Glutamatergic neuron (in vitro differentiated cells): Measurements from ENCODE around the gene RASIP1. TPM values are rescaled to one million over a fixed set of nuclear protein-coding genes. Genes with fewer than 3 reads are reported as not detected.

Experiments used
- DNase-seq: peaks from one replicate; pipeline ENCODE4 v3.0.0; 2022
- H3K27ac Mint-ChIP-seq: one replicate; pipeline ENCODE4 v1.8.0; 2020; ENCODE audit warnings: mild to moderate bottlenecking, mixed read lengths, inconsistent platforms; ENCODE audit not compliant: unreplicated experiment
- H3K27me3 Mint-ChIP-seq: one replicate; pipeline ENCODE4 v1.8.0; 2020; ENCODE audit warnings: mild to moderate bottlenecking, moderate library complexity, mixed read lengths, inconsistent platforms; ENCODE audit not compliant: unreplicated experiment
- H3K36me3 Mint-ChIP-seq: one replicate; pipeline ENCODE4 v1.8.0; 2020; ENCODE audit warnings: mild to moderate bottlenecking, mixed read lengths, inconsistent platforms; ENCODE audit not compliant: unreplicated experiment
- H3K4me1 Mint-ChIP-seq: one replicate; pipeline ENCODE4 v1.8.0; 2020; ENCODE audit warnings: mild to moderate bottlenecking, low read depth, mixed read lengths, inconsistent platforms; ENCODE audit not compliant: unreplicated experiment
- H3K4me3 Mint-ChIP-seq: one replicate; pipeline ENCODE4 v1.8.0; 2020; ENCODE audit warnings: mild to moderate bottlenecking, mixed read lengths, inconsistent platforms; ENCODE audit not compliant: unreplicated experiment
- H3K9me3 Mint-ChIP-seq: one replicate; pipeline ENCODE4 v1.8.0; 2020; ENCODE audit warnings: mild to moderate bottlenecking, moderate library complexity, mixed read lengths, inconsistent platforms; ENCODE audit not compliant: unreplicated experiment
- CTCF ChIP-seq: fragments of 200-600 bp; sonication (generic); IDR thresholded peaks from one replicate; pipeline ENCODE4 v1.5.0; 2021; ENCODE audit not compliant: partially characterized antibody, unreplicated experiment
- total RNA-seq: library from RNA; stranded (reverse); fragmentation: NEBNext Ultra II Directional; extraction: Animal tissue kit (Norgen Biotek cat#: 25700); gene quantifications from one replicate; pipeline ENCODE4 v1.2.1, GENCODE V29; 2021; ENCODE audit not compliant: unreplicated experiment

RASIP1 gene
- total RNA-seq, 1 donor from 2014 or later = 6.2 TPM

GRCh38 chr19:48737360-48737998 is 2.9 kb downstream of the RASIP1 start:
- Mint-ChIP-seq H3K4me1 (peaks cover 21% of the 10 kb centered on the region), H3K27me3 (peaks cover 20% of the 10 kb centered on the region), H3K4me3 (peak overlapping the region; percentile 83), H3K27ac (peak overlapping the region; percentile 94), H3K9me3 (peaks cover 15% of the 10 kb centered on the region), H3K36me3 (no peaks in the 10 kb centered on the region)
- no peak for TF ChIP-seq CTCF
- DNase-seq = peak; percentile 68

GRCh38 chr19:48735031-48735615 is 5.3 kb downstream of the RASIP1 start:
- H3K27ac Mint-ChIP-seq = peak overlapping the region; percentile 86
- TF ChIP-seq CTCF = no peak

GRCh38 chr19:48734625-48735024 is 5.8 kb downstream of the RASIP1 start:
- no peak for TF ChIP-seq CTCF
- Mint-ChIP-seq H3K36me3 (peaks cover 7% of the 10 kb centered on the region), H3K27me3 (peaks cover 22% of the 10 kb centered on the region), H3K9me3 (peaks cover 20% of the 10 kb centered on the region), H3K27ac (peak overlapping the region; percentile 86), H3K4me1 (peaks cover 18% of the 10 kb centered on the region), H3K4me3 (peak overlapping the region; percentile 75)
- DNase-seq = no peak

More at GRCh38 chr19:48735031-48735615, 5.3 kb downstream of the RASIP1 start:
- DNase-seq = peak; percentile 88
- H3K4me3 Mint-ChIP-seq = peak overlapping the region; percentile 75
- peaks cover 22% of the 10 kb centered on the region for H3K27me3 Mint-ChIP-seq
- H3K36me3 Mint-ChIP-seq = peaks cover 7% of the 10 kb centered on the region
- H3K9me3 Mint-ChIP-seq = peaks cover 17% of the 10 kb centered on the region
- peaks cover 18% of the 10 kb centered on the region for H3K4me1 Mint-ChIP-seq

GRCh38 chr19:48731452-48731851 is 9.0 kb downstream of the RASIP1 start:
- peaks cover 4% of the 10 kb centered on the region for H3K4me1 Mint-ChIP-seq
- peak overlapping the region; percentile 14 for H3K4me3 Mint-ChIP-seq
- no peak for TF ChIP-seq CTCF
- no peak for DNase-seq
- H3K36me3 Mint-ChIP-seq = peaks cover 9% of the 10 kb centered on the region
- H3K9me3 Mint-ChIP-seq = peaks cover 8% of the 10 kb centered on the region
- H3K27me3 Mint-ChIP-seq = peaks cover 9% of the 10 kb centered on the region
- no peak overlapping the region for H3K27ac Mint-ChIP-seq
